HG02840 (cell line): Measurements from ENCODE around the gene KRT36.

Experiments
- ATAC-seq: cut with Tn5 transposase; IDR thresholded peaks from one replicate; pipeline ENCODE4 v1.9.1; 2021; ENCODE audit warnings: mild to moderate bottlenecking, moderate library complexity, moderate number of reproducible peaks; ENCODE audit not compliant: unreplicated experiment, low FRiP score

Gene KRT36

DNA sequence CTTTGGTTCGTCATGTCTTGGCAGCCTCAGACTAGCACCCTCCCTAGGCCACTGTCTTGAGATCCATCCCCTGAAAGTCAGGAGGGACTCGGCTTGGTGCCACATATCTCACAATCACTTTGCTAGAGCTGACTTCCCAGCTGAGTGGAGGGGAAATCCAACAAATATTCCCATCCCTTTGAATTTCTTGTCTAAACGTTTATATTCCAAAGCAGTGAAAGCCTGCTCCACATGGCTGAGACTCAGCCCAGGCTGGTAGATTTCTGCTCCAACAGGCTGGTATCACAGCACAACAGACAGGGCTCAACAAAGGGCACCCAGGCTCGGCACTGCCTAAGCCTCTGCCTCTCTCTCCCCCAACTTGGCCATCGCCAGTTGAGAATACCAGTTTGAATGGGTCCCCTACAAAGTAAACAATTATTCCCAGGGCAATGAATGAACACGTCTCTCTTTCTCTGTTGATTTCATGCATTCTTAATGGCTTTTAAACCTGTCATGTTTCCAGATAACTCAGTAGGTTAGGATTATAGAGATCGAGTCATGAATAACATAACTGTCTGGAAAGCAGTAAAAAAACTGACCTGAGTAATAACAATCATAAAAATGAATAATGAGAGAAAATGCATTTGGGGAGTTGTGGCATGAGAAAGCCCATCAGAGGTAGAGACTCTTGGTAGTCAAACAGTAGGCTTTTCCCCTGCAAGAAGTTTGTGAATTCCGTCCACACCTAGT lies 14.7 kb upstream of the KRT36 start:
- ATAC-seq = no peak

DNA sequence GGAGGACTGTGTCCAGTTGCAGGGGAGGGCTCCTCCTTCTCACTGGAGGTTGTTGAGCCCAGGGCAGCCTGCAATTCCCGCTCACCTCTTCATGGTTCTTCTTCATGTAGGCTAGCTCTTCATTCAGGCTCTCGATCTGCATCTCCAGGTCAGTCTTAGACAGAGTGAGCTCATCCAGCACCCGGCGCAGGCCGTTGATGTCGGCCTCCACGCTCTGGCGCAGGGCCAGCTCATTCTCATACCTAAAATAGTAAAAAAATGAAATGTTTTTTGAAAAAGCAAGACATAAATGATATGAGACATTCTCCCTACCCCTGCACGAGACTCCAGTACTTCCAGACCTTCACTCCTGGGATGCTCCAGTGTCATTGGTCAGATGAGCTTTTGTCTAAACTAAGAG lies 13.5 kb upstream of the KRT36 start:
- no peak for ATAC-seq

- no peak for ATAC-seq
These were observed 10.6 kb upstream of the KRT36 start for GRCh38 chr17:41500131-41500911.

DNA sequence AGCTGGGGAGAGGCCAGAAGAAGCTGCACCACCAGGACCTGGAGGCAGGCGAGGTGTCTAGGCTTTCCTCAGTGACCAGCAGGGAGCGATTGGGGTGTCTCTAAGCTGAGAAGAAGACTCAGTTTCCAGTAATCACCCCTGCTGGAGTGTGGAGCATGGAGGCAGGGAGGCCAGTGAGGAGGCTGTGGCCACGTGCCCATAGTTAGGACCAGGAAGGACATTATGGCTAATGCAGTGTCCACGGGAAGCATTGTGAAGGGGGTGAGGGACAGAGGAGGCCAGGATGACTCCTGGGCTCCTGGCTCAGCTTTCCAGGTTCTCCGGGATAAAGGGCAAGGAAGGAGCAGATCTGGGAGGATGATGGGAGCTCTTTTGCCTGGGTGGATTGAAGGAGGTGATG lies 10.0 kb upstream of the KRT36 start:
- no peak for ATAC-seq

- ATAC-seq = no peak
These were observed 8.6 kb upstream of the KRT36 start for GRCh38 chr17:41498276-41498675.

DNA sequence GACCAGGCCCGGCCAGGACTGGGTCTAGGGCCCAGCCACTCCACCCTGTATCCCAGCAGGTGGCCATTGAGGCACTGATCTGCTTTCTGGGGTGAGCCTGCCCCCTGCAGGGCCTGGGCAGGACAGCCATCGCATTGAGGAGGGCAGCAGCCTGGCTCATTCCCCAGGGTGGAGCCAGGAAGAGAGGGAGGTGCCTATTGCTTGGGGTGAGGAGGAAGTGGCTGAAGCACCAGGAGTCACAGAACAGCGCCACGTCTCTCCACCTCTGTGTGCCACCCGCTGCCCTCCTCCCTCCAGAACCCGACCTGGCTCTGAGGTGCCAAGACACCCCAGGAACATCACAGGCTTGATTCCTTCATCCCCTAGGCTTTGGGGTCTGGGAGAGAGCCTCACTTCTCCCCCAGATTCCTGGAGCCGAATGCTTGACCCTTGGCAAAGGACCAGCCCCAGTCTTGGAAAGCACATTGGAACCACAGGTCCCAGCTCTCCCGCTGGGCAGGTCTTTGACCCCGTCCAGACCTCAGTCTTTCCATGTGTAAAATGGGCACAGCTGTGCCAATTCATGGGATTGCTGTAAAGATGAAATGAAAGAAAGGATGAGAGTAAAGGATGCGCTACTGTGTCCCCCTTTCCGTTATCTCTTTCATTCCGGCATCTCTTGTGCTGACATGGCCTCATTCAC lies 7.2 kb upstream of the KRT36 start:
- ATAC-seq = no peak

DNA sequence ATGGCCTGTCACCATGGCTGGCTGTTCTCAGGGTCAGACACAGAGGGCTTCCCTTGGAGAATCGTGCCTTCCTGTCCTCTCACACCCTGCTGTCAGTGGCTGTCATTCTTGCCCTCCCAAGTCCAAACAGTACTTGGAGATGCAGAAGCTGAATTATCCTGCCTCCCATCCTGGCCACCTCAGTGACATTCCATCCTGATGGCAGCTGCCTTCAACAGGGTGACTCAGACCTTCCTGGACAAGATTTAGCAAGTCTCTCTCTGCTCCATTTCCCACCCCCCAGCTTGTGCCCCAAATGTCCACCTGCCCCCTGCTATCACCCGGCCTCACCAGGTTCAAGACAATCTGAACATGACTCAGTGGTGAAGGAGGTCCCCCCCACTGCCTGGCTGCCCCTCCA lies 4.8 kb upstream of the KRT36 start:
- no peak for ATAC-seq

DNA sequence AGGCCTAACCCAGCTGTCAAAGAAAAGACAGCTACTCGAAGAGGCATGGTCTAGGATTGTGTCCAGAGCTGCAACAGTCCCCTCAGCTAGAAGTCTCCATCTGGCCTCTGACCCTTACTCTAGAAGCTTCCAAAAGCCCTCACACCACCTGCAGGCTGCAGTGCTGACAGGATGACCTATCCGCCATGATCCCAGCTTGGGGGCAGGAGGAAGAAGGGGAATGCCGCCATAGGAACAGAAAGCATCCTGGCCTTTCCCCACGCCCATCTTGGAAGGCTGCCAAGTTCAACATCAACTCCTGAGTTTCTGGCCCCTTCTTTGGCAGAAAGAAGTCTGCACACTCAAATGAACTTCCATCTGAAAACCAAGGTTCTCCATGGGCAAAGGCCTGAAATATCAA lies 3.1 kb upstream of the KRT36 start:
- ATAC-seq = no peak

DNA sequence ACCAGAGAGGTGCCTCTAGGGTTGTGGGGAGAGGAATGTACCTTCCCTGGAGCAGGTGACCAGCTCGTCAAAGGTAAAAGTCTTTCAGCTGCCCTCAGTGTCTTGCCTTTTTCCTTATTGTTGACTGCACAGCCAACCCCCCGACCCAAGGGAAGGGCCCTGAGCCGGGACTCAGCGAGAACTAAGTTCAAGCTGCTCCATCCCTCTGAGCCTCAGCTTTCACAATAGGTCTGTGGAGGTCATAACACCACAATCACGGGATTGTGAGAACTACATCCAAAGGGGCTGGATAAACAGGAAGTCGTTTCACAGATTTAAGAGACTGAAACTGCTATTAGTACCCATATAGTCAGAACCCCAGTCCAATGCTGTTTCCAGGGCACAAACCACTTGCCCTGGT lies 2.6 kb upstream of the KRT36 start:
- no peak for ATAC-seq

DNA sequence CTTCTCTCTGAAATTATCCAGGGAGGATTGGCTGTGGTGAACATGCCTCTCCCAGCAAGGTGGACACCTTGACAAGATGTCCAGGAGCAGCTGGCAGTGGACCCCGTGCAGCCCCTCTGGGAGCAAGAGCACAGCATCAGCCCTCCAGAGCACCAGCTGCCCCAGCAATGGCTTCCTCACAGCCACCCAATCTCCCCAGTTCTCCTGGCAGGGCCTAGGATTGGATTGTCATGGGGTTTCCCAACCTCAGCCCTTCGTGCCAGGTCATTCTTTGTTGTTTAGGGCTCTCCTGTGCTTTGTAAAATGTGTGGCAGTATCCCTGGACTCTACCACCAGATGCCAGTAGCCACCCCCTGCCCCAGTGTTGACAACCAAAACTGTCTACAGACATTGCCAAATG lies 1.8 kb upstream of the KRT36 start:
- ATAC-seq = no peak

GRCh38 chr17:41490000-41490990 lies 585 bp upstream of the KRT36 start:
- no peak for ATAC-seq

DNA sequence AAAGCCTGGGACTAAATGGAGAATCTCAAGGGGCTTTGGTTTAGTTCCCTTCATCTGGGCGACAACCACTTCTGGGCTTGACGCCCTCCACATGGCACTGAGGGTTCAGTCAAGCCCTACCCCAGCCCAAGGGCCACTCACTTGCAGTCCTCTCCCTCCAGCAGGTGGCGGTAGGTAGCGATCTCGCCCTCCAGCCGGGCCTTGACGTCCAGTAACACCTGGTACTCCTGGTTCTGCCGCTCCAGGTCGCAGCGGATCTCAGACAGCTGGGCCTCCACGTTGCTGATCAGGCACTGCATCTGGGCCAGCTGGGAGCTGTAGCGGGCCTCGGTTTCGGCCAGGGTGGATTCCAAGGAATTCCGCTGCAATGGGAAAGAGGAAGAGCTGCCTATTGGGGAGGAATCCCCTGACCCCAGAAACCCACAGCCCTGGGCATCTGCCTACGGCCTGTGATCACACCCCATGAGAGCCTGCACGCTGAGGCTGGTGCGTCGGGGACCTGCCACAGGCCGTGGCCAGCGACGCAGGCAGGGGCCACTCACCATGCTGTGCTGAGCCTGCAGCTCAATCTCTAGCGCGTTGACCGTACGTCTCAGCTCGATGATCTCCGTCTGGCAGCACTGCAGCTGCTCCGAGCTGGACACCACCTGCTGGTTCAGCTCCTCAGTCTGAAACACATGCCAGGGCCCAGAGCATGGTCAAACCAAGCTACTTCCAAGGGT lies 2.7 kb downstream of the KRT36 start:
- no peak for ATAC-seq

GRCh38 chr17:41486316-41486715 lies 3.4 kb downstream of the KRT36 start:
- no peak for ATAC-seq

DNA sequence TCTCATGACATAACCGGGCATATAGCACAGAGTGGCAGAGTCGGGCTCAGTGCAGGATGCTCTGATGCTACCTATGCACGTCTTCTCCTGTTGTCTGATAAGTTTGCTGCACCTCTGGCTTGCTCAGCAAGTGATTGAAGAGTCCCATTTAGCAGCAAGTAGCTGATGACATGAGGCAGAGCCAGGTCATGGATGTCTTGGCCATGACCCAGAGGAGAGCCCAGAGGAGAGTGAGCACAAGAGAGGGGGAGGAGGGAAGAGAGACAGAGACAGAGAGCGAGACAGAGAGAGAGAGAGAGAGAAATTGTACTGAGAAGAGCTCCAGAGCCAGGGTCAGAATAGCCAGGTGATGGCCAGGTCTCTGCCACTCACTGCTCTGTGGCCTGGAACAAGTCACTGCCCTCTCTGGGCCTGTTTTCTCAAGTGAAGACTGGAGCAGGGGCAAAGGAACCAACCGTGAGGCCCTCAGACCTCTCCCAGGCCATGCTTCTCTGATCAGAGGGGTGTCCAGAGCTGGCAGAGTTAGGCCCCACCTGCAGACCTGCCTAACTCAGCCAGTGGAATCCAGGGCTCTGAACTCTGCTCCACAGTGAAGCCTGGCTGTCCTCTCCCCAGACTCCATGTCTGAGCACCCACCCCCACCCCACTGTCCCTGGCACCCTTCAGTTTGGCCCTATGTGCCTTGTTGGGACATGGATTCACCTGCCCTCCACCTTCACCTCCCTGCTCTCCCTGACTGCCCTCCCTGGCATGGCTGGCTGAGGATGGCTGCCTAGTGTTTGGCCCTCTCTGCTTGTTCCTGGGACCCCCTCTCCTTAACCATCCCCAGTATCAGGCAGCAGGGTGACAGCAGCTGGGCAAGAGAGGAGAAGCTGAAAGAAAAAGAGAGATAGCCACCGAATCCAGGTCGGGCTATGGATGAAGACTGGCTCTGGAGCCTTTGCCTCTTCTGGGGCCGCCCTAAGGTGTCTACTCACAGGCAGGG lies 4.5 kb downstream of the KRT36 start:
- ATAC-seq = no peak

GRCh38 chr17:41483991-41484826 lies 5.5 kb downstream of the KRT36 start:
- no peak for ATAC-seq

- ATAC-seq = no peak
These were observed 6.2 kb downstream of the KRT36 start for GRCh38 chr17:41483531-41483930.

- ATAC-seq = no peak
These were observed 8.7 kb downstream of the KRT36 start, which contains the start of gene KRT35 for GRCh38 chr17:41481036-41481435. TSS of gene KRT35 (minus strand) at chr17:41481151. CDS start at chr17:41481097, 54 bp downstream.

- no peak for ATAC-seq
These were observed 9.1 kb downstream of the KRT36 start for GRCh38 chr17:41480581-41480980.
